ENCODE results near the gene CARD14. TPM values are rescaled to one million over a fixed set of nuclear protein-coding genes. Genes with fewer than 3 reads are reported as not detected.

CARD14 gene
- total and polyA plus RNA-seq, 2 experiments from 2014 or later, result 2.7 to 2.9 TPM

GRCh38 chr17:80181431-80181830 lies 11.6 kb downstream of the CARD14 start:
- no peak for TF ChIP-seq CTCF (IDR thresholded peaks at IDR 0.05; ENCODE audit: low read depth, low read length)
- H3K27ac ChIP-seq, result no peak overlapping the region
- DNase-seq (ENCODE audit: low read depth in 1 of 2, low spot score in 1 of 2), result no peak

GRCh38 chr17:80182118-80182844 lies 12.5 kb downstream of the CARD14 start:
- H3K4me1 ChIP-seq (ENCODE audit: low read depth), result no peaks in the 10 kb centered on the region
- no peaks in the 10 kb centered on the region for H3K9me3 ChIP-seq (ENCODE audit: low read depth)
- no peak overlapping the region for H3K4me3 ChIP-seq
- no peak for TF ChIP-seq CTCF (IDR thresholded peaks at IDR 0.05; ENCODE audit: low read depth, low read length)
- H3K36me3 ChIP-seq, result no peaks in the 10 kb centered on the region
- H3K27me3 ChIP-seq, result no peaks in the 10 kb centered on the region
- H3K27ac ChIP-seq, result no peak overlapping the region
- no peak for DNase-seq (ENCODE audit: low read depth in 1 of 2, low spot score in 1 of 2)

More at GRCh38 chr17:80181431-80181830, 11.6 kb downstream of the CARD14 start:
- no peaks in the 10 kb centered on the region for H3K36me3 ChIP-seq
- H3K27me3 ChIP-seq, result no peaks in the 10 kb centered on the region
- H3K4me1 ChIP-seq (ENCODE audit: low read depth), result no peaks in the 10 kb centered on the region
- H3K4me3 ChIP-seq, result no peak overlapping the region
- no peaks in the 10 kb centered on the region for H3K9me3 ChIP-seq (ENCODE audit: low read depth)

GRCh38 chr17:80182845-80183223 lies 13.0 kb downstream of the CARD14 start:
- DNase-seq (ENCODE audit: low read depth in 1 of 2, low spot score in 1 of 2), result no peak
- no peaks in the 10 kb centered on the region for H3K4me1 ChIP-seq (ENCODE audit: low read depth)
- H3K36me3 ChIP-seq, result no peaks in the 10 kb centered on the region
- no peak overlapping the region for H3K4me3 ChIP-seq
- H3K9me3 ChIP-seq (ENCODE audit: low read depth), result no peaks in the 10 kb centered on the region
- no peaks in the 10 kb centered on the region for H3K27me3 ChIP-seq
- no peak for TF ChIP-seq CTCF (IDR thresholded peaks at IDR 0.05; ENCODE audit: low read depth, low read length)
- no peak overlapping the region for H3K27ac ChIP-seq

GRCh38 chr17:80183581-80184422 lies 14.0 kb downstream of the CARD14 start:
- no peak for TF ChIP-seq CTCF (IDR thresholded peaks at IDR 0.05; ENCODE audit: low read depth, low read length)
- no peaks in the 10 kb centered on the region for H3K27me3 ChIP-seq
- H3K4me3 ChIP-seq, result no peak overlapping the region
- no peak for DNase-seq (ENCODE audit: low read depth in 1 of 2, low spot score in 1 of 2)
- no peaks in the 10 kb centered on the region for H3K9me3 ChIP-seq (ENCODE audit: low read depth)
- no peaks in the 10 kb centered on the region for H3K36me3 ChIP-seq
- no peak overlapping the region for H3K27ac ChIP-seq
- no peaks in the 10 kb centered on the region for H3K4me1 ChIP-seq (ENCODE audit: low read depth)

GRCh38 chr17:80184423-80184714 lies 14.5 kb downstream of the CARD14 start:
- no peak overlapping the region for H3K4me3 ChIP-seq
- TF ChIP-seq CTCF (IDR thresholded peaks at IDR 0.05; ENCODE audit: low read depth, low read length), result no peak
- H3K4me1 ChIP-seq (ENCODE audit: low read depth), result no peaks in the 10 kb centered on the region
- H3K27me3 ChIP-seq, result no peaks in the 10 kb centered on the region
- H3K9me3 ChIP-seq (ENCODE audit: low read depth), result no peaks in the 10 kb centered on the region
- H3K36me3 ChIP-seq, result no peaks in the 10 kb centered on the region
- no peak overlapping the region for H3K27ac ChIP-seq
- DNase-seq (ENCODE audit: low read depth in 1 of 2, low spot score in 1 of 2), result no peak

Measured in cardiac muscle cell (in vitro differentiated cells and primary cell).